ENCODE measurements around the gene ZNF485.

DNA sequence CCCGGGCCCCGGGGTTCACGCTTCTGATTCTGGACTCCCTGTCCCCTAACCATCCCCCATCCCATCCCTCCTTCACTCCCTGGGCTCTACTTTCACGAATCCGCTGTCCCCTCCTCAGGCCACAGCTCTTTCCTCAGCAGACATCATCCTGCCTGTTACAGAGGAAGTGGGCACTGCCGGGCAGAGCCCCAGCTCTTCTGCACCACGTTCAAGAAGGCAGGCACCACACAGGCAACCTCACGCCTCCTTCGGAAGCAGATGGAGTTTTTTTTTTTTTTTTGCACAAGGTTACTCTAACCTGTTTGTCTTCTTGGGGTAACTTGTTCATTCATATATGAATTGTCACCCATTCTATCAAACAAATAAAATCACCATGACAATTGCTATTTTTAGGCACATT, 60.3 kb downstream of the ZNF485 start:
- TF ChIP-seq, protein P1, sequence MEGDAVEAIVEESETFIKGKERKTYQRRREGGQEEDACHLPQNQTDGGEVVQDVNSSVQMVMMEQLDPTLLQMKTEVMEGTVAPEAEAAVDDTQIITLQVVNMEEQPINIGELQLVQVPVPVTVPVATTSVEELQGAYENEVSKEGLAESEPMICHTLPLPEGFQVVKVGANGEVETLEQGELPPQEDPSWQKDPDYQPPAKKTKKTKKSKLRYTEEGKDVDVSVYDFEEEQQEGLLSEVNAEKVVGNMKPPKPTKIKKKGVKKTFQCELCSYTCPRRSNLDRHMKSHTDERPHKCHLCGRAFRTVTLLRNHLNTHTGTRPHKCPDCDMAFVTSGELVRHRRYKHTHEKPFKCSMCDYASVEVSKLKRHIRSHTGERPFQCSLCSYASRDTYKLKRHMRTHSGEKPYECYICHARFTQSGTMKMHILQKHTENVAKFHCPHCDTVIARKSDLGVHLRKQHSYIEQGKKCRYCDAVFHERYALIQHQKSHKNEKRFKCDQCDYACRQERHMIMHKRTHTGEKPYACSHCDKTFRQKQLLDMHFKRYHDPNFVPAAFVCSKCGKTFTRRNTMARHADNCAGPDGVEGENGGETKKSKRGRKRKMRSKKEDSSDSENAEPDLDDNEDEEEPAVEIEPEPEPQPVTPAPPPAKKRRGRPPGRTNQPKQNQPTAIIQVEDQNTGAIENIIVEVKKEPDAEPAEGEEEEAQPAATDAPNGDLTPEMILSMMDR (IDR thresholded peaks at IDR 0.05) = no peak
- no peak for TF ChIP-seq POLR2A (IDR thresholded peaks at IDR 0.05)
